ENCODE data around the gene PARD3. TPM values are rescaled to one million over a fixed set of nuclear protein-coding genes. Genes with fewer than 3 reads are reported as not detected.

Gene PARD3
- total RNA-seq, 4 donors from 2014 or later, result 98.9 to 122 (median 105) TPM

GRCh38 chr10:34768972-34769330, 46.1 kb downstream of the PARD3 start:
- intact Hi-C loops (cut with DNase I), result no loop called here
- peak overlapping the region; percentile 47 to 52 (median 50) for H3K27ac ChIP-seq (replicated peaks in 1 of 4)
- 62% methylated on average over 8 of the region's 8 CpGs for WGBS
- H3K27me3 ChIP-seq, result no peaks in the 10 kb centered on the region
- H3K4me1 ChIP-seq, result peaks cover 25 to 94% (median 88%) of the 10 kb centered on the region in 4 donors
- no peak for DNase-seq (ENCODE audit: extremely low spot score)
- no peak for TF ChIP-seq POLR2AphosphoS5 (IDR thresholded peaks at IDR 0.05)
- TF ChIP-seq POLR2A (IDR thresholded peaks at IDR 0.05; ENCODE audit: low read depth), result no peak
- no peak for TF ChIP-seq CTCF (IDR thresholded peaks at IDR 0.05)
- TF ChIP-seq EP300 (IDR thresholded peaks at IDR 0.05), result no peak
- no peaks in the 10 kb centered on the region for H3K9me3 ChIP-seq
- peak overlapping the region in 1 of 4 donors; percentile 21 for H3K4me3 ChIP-seq
- H3K36me3 ChIP-seq, result no peaks in the 10 kb centered on the region

DNA sequence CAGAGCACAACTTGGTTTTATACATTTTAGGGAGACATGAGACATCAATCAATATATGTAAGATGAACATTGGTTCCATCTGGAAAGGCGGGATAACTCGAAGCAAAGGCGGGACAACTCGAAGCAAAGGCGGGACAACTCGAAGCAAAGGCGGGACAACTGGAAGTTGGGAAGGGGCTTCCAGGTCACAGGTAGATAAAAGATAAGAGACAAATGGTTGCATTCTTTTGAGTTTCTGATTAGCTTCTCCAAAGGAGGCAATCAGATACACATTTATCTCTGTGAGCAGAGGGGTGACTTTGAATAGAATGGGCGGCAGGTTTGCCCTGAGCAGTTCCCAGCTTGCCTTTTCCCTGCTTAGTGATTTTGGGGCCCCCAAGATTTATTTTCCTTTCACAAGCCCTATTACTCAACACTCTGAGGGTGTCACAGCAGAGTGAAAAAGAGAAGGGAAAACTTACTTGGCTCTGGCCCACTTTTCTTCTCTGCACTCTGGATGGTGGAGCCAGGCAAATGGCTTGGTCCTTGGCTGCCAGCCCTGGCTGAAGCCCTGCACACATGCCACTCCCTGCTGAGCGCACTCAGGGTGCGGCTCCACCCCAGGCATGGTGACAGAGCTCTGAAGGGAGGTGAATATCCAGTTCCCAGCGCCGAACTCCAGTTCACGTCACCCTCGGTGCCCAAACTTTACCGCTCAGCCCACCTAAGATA, 46.7 kb downstream of the PARD3 start:
- Histone ChIP-seq H3K9me3 (no peaks in the 10 kb centered on the region), H3K27me3 (no peaks in the 10 kb centered on the region), H3K4me3 (peak overlapping the region in 1 of 4 donors; percentile 21), H3K27ac (replicated peaks in 1 of 4) (peak overlapping the region; percentile 47 to 52 (median 50)), H3K4me1 (peaks cover 26 to 93% (median 86%) of the 10 kb centered on the region in 4 donors), H3K36me3 (no peaks in the 10 kb centered on the region)
- intact Hi-C loops (cut with DNase I), result no loop called here
- 74% methylated on average over 15 of the region's 15 CpGs for WGBS
- no peak for DNase-seq (ENCODE audit: extremely low spot score)
- TF ChIP-seq CTCF (IDR thresholded peaks at IDR 0.05) (no peak), POLR2AphosphoS5 (IDR thresholded peaks at IDR 0.05) (peak; percentile 40 to 59), POLR2A (IDR thresholded peaks at IDR 0.05; ENCODE audit: low read depth) (no peak)

DNA sequence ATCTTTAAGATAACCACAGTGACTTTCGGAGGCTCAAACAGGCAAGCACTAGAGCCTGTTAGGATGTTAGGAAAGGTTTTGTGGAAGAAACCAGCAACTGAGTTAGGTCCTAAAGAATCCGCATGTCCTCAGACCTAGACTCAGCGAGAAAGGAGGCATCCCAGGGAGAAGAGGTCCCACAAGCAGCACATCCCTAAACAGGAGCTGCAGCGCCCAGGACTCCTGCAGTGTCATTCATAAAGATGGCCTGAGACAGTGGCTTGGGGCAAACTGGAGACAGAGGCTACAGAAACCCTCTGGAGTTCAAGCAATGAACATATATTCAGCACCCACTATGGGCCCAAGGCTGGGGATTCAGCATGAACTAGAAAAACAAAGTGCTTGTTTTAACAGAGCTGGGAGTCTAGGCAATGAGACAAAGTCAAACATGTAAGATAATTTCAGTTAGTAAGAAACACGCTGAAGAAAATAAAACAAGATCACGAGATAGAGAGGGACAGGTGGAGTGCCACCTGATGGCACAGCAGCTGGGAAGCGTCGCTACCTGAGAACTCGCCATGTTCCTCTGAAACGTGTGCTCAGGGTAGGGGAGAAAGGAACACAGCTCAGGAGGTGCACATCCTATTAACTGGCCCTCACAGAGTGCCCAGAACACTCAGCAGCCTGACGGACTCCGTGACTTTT, 48.1 kb downstream of the PARD3 start:
- intact Hi-C loops (cut with DNase I), result no loop called here
- H3K27ac ChIP-seq (replicated peaks in 1 of 4), result peak overlapping the region; percentile 21 to 36 (median 28)
- TF ChIP-seq POLR2A (IDR thresholded peaks at IDR 0.05; ENCODE audit: low read depth) (no peak), CTCF (IDR thresholded peaks at IDR 0.05) (no peak), EP300 (IDR thresholded peaks at IDR 0.05) (no peak), POLR2AphosphoS5 (IDR thresholded peaks at IDR 0.05) (no peak)

GRCh38 chr10:34766266-34766600, 48.9 kb downstream of the PARD3 start:
- H3K9me3 ChIP-seq, result no peaks in the 10 kb centered on the region
- intact Hi-C loops (cut with DNase I), result no loop called here
- no peaks in the 10 kb centered on the region for H3K36me3 ChIP-seq
- no peak for TF ChIP-seq CTCF (IDR thresholded peaks at IDR 0.05)
- TF ChIP-seq EP300 (IDR thresholded peaks at IDR 0.05), result no peak
- no peak for TF ChIP-seq POLR2AphosphoS5 (IDR thresholded peaks at IDR 0.05)
- TF ChIP-seq POLR2A (IDR thresholded peaks at IDR 0.05; ENCODE audit: low read depth), result no peak
- DNase-seq (ENCODE audit: extremely low spot score), result no peak
- no peak overlapping the region for H3K4me3 ChIP-seq
- no peaks in the 10 kb centered on the region for H3K27me3 ChIP-seq
- H3K4me1 ChIP-seq, result peaks cover 40 to 91% (median 87%) of the 10 kb centered on the region in 4 donors
- WGBS, result 23% methylated on average over 1 of the region's 1 CpG
- H3K27ac ChIP-seq (replicated peaks in 1 of 4), result peak overlapping the region; percentile 21 to 36 (median 28)

More for the DNA sequence above, 48.1 kb downstream of the PARD3 start:
- Histone ChIP-seq H3K9me3 (no peaks in the 10 kb centered on the region), H3K27me3 (no peaks in the 10 kb centered on the region), H3K36me3 (no peaks in the 10 kb centered on the region), H3K4me3 (no peak overlapping the region), H3K4me1 (peaks cover 34 to 91% (median 87%) of the 10 kb centered on the region in 4 donors)
- DNase-seq (ENCODE audit: extremely low spot score), result no peak
- WGBS, result 95% methylated on average over 12 of the region's 12 CpGs
